ENCODE data around the gene BMERB1. TPM values are rescaled to one million over a fixed set of nuclear protein-coding genes. Genes with fewer than 3 reads are reported as not detected.

The BMERB1 gene
- total RNA-seq, 1 donor from 2014 or later, result 20.1 TPM

GRCh38 chr16:15581127-15581815 is 146.9 kb downstream of the BMERB1 start:
- no peaks in the 10 kb centered on the region for H3K27me3 Mint-ChIP-seq (ENCODE audit: low read depth, unreplicated experiment)
- H3K27ac ChIP-seq (ENCODE audit: low read depth, low read length), result no peak overlapping the region
- no peak for FAIRE-seq

GRCh38 chr16:15583526-15583925 is 149.1 kb downstream of the BMERB1 start:
- Histone ChIP-seq H3K4me2 (ENCODE audit: low read length) (no peak overlapping the region), H3K4me3 (ENCODE audit: insufficient read depth, low read depth, low read length) (no peak overlapping the region), H2AFZ (ENCODE audit: low read depth, low read length) (no peak overlapping the region), H3K4me1 (ENCODE audit: insufficient read depth, low read length) (no peaks in the 10 kb centered on the region), H3K27me3 (ENCODE audit: insufficient read depth, low read length) (no peaks in the 10 kb centered on the region), H3K36me3 (ENCODE audit: insufficient read depth, low read length) (peaks cover 15% of the 10 kb centered on the region), H3K27ac (ENCODE audit: low read depth, low read length) (no peak overlapping the region), H3K9ac (ENCODE audit: low read length) (no peak overlapping the region), H3K79me2 (ENCODE audit: insufficient read depth, low read length) (no peaks in the 10 kb centered on the region), H3K9me3 (ENCODE audit: insufficient read depth, low read depth, low read length) (peaks cover 13% of the 10 kb centered on the region), H4K20me1 (ENCODE audit: insufficient read depth, low read length) (no peaks in the 10 kb centered on the region)
- H3K36me3 Mint-ChIP-seq (ENCODE audit: low read depth, unreplicated experiment), result peaks cover 62% of the 10 kb centered on the region
- TF ChIP-seq EZH2 (IDR thresholded peaks at IDR 0.05; ENCODE audit: insufficient read depth, low read length) (no peak), CTCF (IDR thresholded peaks at IDR 0.05; ENCODE audit: insufficient read depth, low read depth, low read length) (no peak)
- FAIRE-seq, result no peak
- no peak for DNase-seq (ENCODE audit: low read depth)
- H3K27ac Mint-ChIP-seq (ENCODE audit: unreplicated experiment), result no peak overlapping the region
- H3K4me1 Mint-ChIP-seq (ENCODE audit: low read depth, unreplicated experiment), result no peaks in the 10 kb centered on the region
- no peak overlapping the region for H3K4me3 Mint-ChIP-seq (ENCODE audit: unreplicated experiment)
- H3K27me3 Mint-ChIP-seq (ENCODE audit: low read depth, unreplicated experiment), result no peaks in the 10 kb centered on the region
- peaks cover 23% of the 10 kb centered on the region for H3K9me3 Mint-ChIP-seq (ENCODE audit: unreplicated experiment)

More at GRCh38 chr16:15581127-15581815, 146.9 kb downstream of the BMERB1 start:
- no peaks in the 10 kb centered on the region for H3K27me3 ChIP-seq (ENCODE audit: insufficient read depth, low read length)
- no peak for DNase-seq (ENCODE audit: low read depth)
- H3K4me1 ChIP-seq (ENCODE audit: insufficient read depth, low read length), result no peaks in the 10 kb centered on the region
- Mint-ChIP-seq H3K27ac (ENCODE audit: unreplicated experiment) (no peak overlapping the region), H3K9me3 (ENCODE audit: unreplicated experiment) (peaks cover 9% of the 10 kb centered on the region), H3K36me3 (ENCODE audit: low read depth, unreplicated experiment) (peaks cover 49% of the 10 kb centered on the region), H3K4me1 (ENCODE audit: low read depth, unreplicated experiment) (no peaks in the 10 kb centered on the region), H3K4me3 (ENCODE audit: unreplicated experiment) (no peak overlapping the region)
- no peak for TF ChIP-seq EZH2 (IDR thresholded peaks at IDR 0.05; ENCODE audit: insufficient read depth, low read length)
- TF ChIP-seq CTCF (IDR thresholded peaks at IDR 0.05; ENCODE audit: insufficient read depth, low read depth, low read length), result no peak
- no peaks in the 10 kb centered on the region for H3K79me2 ChIP-seq (ENCODE audit: insufficient read depth, low read length)
- no peak overlapping the region for H3K4me2 ChIP-seq (ENCODE audit: low read length)
- H3K9ac ChIP-seq (ENCODE audit: low read length), result no peak overlapping the region
- H3K4me3 ChIP-seq (ENCODE audit: insufficient read depth, low read depth, low read length), result no peak overlapping the region
- H4K20me1 ChIP-seq (ENCODE audit: insufficient read depth, low read length), result no peaks in the 10 kb centered on the region
- peaks cover 15% of the 10 kb centered on the region for H3K36me3 ChIP-seq (ENCODE audit: insufficient read depth, low read length)
- H3K9me3 ChIP-seq (ENCODE audit: insufficient read depth, low read depth, low read length), result peaks cover under 1% of the 10 kb centered on the region
- H2AFZ ChIP-seq (ENCODE audit: low read depth, low read length), result no peak overlapping the region

GRCh38 chr16:15585956-15586355 is 151.6 kb downstream of the BMERB1 start:
- H3K4me3 ChIP-seq (ENCODE audit: insufficient read depth, low read depth, low read length), result no peak overlapping the region
- no peaks in the 10 kb centered on the region for H3K27me3 Mint-ChIP-seq (ENCODE audit: low read depth, unreplicated experiment)
- TF ChIP-seq CTCF (IDR thresholded peaks at IDR 0.05; ENCODE audit: insufficient read depth, low read depth, low read length), result no peak
- TF ChIP-seq EZH2 (IDR thresholded peaks at IDR 0.05; ENCODE audit: insufficient read depth, low read length), result no peak
- peaks cover 15% of the 10 kb centered on the region for H3K36me3 ChIP-seq (ENCODE audit: insufficient read depth, low read length)
- FAIRE-seq (no peak), DNase-seq (ENCODE audit: low read depth) (no peak)
- no peak overlapping the region for H3K27ac ChIP-seq (ENCODE audit: low read depth, low read length)
- no peak overlapping the region for H3K4me3 Mint-ChIP-seq (ENCODE audit: unreplicated experiment)
- H3K9me3 ChIP-seq (ENCODE audit: insufficient read depth, low read depth, low read length), result peaks cover 13% of the 10 kb centered on the region
- no peak overlapping the region for H3K4me2 ChIP-seq (ENCODE audit: low read length)
- H3K79me2 ChIP-seq (ENCODE audit: insufficient read depth, low read length), result no peaks in the 10 kb centered on the region
- H4K20me1 ChIP-seq (ENCODE audit: insufficient read depth, low read length), result no peaks in the 10 kb centered on the region
- peaks cover 5% of the 10 kb centered on the region for H3K4me1 ChIP-seq (ENCODE audit: insufficient read depth, low read length)
- peaks cover 3% of the 10 kb centered on the region for H3K4me1 Mint-ChIP-seq (ENCODE audit: low read depth, unreplicated experiment)
- no peaks in the 10 kb centered on the region for H3K27me3 ChIP-seq (ENCODE audit: insufficient read depth, low read length)
- peaks cover 59% of the 10 kb centered on the region for H3K36me3 Mint-ChIP-seq (ENCODE audit: low read depth, unreplicated experiment)
- no peak overlapping the region for H2AFZ ChIP-seq (ENCODE audit: low read depth, low read length)
- H3K9ac ChIP-seq (ENCODE audit: low read length), result no peak overlapping the region
- peaks cover 24% of the 10 kb centered on the region for H3K9me3 Mint-ChIP-seq (ENCODE audit: unreplicated experiment)
- no peak overlapping the region for H3K27ac Mint-ChIP-seq (ENCODE audit: unreplicated experiment)

Data from astrocyte (in vitro differentiated cells and primary cell).